Stromal cell of bone marrow (primary cell): ENCODE measurements around the gene SLC4A11.

Experiments
- DNase-seq: peaks from one replicate; pipeline ENCODE4 v3.0.0-alpha.2; 2012; ENCODE audit warnings: low read depth

The SLC4A11 gene

DNA sequence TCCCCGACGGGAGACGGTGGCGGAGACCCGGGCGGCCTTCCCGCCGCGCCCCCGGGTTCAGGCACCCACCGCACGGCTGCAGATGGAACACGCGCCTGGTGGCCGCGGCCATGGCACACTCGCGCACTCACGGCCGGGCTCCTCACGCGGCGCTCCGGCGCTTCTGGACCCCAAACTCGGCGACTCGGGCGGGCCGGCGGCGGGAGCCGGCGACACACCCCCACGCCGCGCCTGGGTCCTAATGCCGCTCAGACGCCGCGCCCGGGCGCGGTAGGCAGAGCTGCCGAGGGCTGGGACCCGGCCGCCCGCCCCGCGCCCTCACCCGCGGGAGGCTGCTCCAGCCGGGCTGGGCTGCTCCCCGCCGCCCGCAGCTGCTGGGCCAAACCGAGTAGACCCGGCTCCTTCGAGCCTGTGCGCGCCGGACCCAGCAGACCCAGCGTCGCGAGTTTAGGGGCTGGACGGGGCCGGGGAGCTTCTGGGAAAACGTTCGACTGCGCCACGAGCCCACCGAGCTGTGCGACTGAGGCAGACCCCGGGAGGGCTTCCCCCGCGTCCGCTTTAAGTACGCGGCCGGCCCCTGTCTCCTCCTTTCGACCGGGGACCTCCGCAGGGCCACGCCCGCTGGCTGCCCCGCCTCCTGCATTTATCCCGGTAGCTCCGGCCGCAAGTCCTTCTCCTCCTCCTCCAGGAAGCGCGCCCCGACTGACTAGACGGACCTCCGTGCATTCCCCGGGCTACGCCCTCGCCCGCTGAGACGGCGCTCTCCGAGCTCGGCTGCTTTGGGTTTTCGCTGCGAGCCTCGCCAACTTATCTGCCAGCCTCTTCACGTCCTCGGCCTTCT is at the start of gene SLC4A11:
Gene SLC4A11 (minus strand): TSS at position 165 of the 841 bp plus-strand sequence. CDS start 53 bp downstream, at position 112.
- no peak for DNase-seq

DNA sequence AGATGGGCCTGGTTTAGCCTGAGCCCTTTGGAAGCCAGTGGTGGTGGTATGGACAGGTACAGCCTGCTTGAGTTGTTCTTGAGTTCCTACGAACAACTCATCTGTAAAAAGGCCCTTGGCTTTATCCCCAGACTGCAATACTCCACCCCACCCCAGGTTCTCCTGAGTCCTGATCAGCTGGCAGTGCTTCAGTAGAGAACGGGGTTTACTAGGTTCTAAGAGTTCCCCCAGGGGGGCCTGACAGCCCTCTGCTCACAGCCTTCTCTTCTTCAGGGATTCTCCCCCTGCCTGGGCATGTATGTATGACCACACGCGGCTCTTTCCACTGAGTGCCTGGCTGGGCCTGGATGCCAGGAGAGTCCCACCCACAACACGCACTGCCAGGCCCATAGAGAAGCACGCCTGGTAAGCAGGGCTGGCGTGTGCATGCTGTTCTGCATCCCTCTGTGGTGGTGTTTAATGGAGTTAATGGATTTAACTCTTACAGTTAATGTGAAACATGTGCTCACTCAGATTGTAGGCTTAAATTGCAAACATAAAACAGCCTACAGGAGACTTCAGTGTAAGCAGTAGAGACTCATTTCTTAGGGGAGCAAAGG is 44.3 kb upstream of the SLC4A11 start:
- DNase-seq: no peak

DNA sequence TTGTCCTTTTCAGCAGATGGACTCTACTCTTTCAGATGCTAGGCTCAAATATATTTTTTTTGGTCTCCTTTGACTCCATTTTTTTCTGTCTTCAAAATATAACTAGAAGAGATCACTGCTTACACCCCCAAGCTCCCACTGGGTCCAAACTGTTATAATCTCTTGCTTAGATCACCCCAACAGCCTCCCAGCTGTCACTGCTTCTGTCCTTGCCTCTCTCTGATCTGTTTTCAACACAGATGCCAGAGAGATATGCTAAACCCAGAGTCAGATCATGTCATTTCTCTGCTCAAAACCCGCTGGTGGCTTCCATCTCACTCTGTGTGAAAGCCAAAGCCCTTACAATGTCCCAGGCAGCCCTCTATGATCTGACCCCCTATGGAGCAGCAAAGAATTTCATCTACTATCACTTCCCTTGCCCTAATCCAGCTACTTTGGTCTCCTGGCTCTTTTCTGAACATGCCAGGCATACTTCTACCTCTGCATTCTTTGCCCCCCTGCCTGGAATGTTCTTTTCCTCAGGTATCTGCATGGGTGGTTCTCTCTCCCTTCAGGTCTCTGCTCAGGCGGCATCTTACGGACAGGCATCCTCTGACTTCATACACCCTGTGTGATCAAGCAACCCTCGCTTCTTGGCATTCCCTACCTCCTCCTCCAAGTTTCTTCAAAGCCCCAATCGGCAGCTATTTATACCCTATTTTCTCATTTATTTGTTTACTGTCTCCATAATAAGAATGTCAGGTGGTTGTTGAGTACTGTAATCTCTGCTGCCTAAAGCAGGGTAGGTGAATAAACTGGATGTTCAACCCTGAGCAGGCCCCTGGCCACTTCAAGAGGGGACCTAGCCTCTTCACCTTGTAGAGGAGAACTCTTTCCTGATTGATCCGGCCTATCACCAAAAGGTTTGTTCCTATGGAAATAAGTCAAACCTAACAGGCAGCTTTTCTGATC is 43.6 kb upstream of the SLC4A11 start:
- DNase-seq: no peak

DNA sequence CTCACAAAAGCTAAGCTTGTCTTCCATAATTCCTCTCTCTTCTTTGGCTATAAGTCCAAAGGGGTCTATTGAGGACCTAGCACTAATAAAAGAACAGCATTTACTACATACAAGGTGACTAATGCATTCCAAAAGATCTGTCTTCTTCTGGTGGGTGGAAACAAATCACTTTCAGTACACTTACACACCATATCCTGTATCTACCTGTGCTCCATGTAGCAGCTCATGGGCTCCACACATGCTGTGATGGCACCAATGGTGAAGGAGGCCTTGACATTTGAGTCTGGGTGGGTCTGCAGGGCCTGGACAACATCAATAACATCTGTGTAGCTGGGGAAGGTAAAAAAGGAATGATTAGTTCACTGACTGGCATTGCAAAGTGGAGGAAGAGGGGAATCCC is 42.4 kb upstream of the SLC4A11 start:
- no peak for DNase-seq

- DNase-seq: no peak
These were observed 40.8 kb upstream of the SLC4A11 start for GRCh38 chr20:3279761-3280160.

- DNase-seq: no peak
These were observed 38.9 kb upstream of the SLC4A11 start for GRCh38 chr20:3277686-3278465.

- no peak for DNase-seq
These were observed 37.7 kb upstream of the SLC4A11 start for GRCh38 chr20:3276680-3277015.

DNA sequence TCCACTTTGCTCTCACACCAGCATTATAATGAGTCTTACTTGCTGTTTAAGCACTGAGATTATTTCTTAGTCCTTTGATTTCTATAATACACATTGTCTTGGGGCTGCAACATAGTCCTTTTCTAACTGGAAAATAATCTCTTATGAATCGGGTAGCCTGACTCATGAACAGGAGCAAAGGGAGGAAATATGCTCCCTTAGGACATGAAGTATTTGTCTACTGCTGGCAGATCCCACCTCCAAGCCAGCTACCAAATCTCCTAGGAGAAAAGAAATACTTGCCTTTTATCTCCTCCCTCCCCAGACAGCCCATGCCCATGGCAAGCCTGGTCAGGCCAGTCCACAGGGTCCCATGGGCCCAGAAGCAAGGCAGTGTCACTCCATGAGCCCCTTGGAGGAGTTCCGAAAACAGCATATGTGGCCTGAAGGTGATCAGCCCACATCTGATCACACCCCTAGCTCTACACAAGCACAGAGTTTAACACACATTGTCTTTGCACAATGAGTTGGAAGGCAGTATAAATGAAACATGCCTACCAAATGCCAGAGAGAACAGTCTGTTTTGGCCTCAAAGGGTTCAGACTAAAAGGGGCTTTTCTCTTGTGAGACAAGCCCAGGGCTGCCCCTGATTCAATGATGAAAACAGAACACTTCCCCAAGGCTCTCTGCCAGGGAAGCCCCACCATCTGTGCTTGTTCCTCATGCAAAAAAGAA is 37.1 kb upstream of the SLC4A11 start:
- peak; percentile 22 for DNase-seq

- DNase-seq: no peak
These were observed 36.3 kb upstream of the SLC4A11 start for GRCh38 chr20:3275064-3275935.

- no peak for DNase-seq
These were observed 34.4 kb upstream of the SLC4A11 start for GRCh38 chr20:3273371-3273770.

DNA sequence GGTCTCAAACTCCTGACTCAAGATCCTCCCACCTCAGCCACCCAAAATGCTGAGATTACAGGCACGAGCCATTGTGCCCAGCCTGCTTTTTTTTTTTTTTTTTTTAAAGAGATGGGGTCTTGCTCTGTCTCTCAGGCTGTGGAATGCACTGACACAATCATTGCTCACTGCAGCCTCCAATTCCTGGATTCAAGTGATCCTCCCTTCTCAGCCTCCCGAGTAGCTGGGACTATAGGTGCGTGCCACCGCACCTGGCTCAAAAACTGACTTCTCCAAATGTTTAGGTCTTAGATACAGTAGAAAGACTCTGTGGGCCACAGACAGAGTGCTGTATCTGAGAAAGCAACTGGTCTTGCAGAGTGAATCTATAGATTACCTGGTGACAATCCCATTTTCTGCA is 31.1 kb upstream of the SLC4A11 start:
- DNase-seq: no peak

- DNase-seq: no peak
These were observed 23.6 kb upstream of the SLC4A11 start for GRCh38 chr20:3262566-3262965.

DNA sequence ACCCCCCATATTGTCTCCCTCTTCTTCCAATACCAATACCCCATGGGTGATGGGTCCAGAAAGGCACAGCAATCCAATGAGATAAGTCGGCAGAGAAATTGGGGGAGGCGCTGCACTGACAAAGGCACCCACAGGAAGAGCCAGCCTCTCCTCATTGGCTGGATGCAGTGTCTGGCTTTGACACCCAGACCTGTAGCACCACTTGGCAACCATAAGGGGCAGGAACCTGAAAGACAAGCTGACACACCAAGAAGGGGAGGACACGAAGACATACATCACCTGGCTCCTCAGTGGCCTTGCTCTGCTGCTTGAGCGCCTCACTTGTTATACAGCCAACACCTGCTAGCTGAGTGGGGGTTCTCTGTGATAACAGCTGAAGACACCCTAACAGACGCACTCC is 19.4 kb upstream of the SLC4A11 start:
- DNase-seq: no peak

GRCh38 chr20:3255728-3256127 is 16.7 kb upstream of the SLC4A11 start:
- no peak for DNase-seq

DNA sequence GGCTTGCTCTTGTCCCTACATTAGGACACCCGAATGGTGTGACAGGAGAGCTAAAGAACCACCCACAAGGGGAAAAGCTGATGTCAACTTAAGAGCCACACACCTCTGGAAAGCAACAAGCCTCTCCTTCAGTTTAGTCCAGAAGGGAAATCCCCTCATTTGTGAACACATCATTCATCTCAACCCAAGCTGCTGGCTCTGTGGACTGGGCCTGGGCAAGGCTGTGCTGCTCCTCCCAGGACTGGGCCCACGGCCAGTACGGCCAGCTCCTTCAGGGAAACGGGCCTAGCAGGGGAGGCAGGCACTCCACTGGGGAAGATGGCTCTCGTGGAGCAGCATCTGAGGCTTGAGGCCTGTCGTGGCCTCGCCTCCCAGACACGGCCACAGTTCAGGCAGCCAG is 12.8 kb upstream of the SLC4A11 start:
- no peak for DNase-seq

DNA sequence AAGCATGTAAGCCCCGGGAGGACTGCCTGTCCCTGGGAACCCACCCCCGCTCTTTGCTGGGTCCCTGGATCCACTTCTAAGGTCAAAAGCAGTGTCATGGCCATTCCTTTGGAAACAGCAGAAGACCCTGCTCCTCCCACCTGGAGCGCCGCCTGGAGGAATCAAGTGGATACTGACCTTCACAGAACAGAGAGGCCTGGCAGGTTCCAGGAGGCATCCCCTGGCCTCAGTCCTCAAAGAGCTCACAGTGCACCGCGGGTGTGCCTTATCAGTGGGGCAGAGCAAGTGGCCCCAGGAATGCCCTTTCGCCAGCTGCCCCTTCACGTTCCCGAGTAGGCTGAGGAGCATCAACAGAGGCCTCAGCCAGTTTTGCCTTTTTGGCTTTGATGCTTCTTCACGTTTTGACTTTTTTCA is 11.1 kb upstream of the SLC4A11 start:
- DNase-seq: no peak

DNA sequence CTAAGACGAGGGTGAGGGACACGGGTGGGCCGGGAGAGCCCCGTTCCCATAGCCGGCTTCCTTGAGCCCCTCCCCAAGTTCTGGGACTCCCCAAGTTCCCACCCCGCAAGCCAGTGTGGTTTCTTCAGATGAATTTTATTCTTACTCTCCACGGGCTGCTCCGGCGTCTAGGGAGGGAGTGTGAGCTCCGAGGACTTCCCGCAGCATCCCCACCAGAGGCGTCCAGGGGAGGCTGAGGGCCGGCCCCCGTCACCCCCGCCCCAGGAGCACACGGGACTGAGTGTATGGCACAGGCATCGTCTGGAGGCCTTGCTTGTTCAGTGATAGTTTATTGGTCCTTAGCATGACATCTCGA is 10.0 kb upstream of the SLC4A11 start:
- DNase-seq: no peak

DNA sequence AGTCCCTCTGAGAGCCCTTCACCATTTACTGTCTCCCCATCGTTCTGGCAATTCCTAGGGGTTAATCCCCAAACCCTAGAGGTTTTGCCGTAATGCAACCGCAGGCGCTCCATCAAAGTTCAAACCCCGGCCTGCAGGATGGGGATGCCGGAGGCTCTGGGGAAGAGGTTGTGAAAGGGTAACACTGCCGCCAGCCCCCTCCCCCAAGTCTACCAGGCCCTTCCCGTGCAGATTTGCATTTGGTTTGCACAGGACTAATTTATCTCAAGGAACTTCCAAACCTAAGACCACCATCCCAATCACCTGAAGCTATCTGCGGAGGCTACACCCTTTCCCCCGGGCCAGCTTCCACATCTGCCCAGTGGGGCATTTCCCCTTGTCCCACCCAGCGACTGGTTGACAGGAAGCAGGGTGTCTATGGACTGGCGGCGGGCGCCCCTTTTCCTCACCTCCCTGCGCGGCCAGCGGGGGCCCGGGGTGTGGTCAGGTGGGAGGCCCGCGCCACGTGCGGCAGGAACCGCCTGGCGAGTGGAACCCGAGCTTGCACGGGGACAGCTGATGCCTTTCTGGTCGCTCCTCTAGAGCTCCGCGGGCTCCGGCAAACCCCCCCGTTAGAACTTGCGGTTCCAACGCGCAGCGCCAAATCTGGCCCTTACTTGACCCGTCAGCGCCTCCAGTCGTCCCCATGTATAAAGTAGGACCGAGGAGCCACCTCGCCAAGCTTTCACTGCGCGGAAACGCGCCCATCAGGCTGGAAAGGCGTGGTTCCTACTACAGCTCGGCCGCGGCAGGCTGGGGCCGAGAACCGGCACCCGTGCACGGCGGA is 9.4 kb upstream of the SLC4A11 start:
- DNase-seq: no peak

DNA sequence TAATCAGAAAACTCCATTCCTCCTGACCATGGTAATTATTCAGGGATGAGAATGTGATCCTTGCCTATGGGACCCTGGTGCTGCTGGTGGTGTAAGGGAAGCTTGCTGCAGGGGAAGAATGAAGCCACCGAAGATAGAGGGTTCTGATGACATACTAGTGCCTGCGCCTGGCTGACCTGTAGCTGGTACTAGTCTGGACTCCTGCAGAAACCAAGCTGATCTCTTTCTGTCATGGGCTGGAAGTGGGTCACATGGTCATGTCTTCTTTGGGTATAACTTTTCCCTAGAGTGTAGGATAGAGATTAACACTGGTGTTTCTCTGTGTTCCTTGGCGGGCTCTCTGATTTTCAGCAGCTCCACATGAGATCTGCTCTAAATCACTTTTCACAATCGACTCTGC is 8.6 kb upstream of the SLC4A11 start:
- no peak for DNase-seq
